Gastrocnemius medialis (tissue), 4 donors: ENCODE measurements around the gene KCTD16.

ENCODE experiments used
- CTCF ChIP-seq, 5 experiments: fragments of 450-650 bp in 3 of 5; fragments of 200-600 bp in 2 of 5; sonication (generic) in 2 of 5; IDR thresholded peaks in 4 of 5; conservative IDR thresholded peaks in 1 of 5; 1 replicate in 4 of 5; 2 replicates in 1 of 5; pipeline ENCODE4 v1.5.1; 2016 to 2019; ENCODE audit warnings: antibody characterized with exemption in 5 of 5, mild to moderate bottlenecking in 3 of 5, moderate library complexity in 3 of 5
- POLR2A ChIP-seq, 2 donors: fragments of 450-650 bp; IDR thresholded peaks; one replicate each; pipeline ENCODE4 v1.6.1; 2017; ENCODE audit warnings: antibody characterized with exemption in 2 of 2, mild to moderate bottlenecking in 2 of 2, moderate library complexity in 2 of 2

- TF ChIP-seq CTCF (IDR thresholded peaks at IDR 0.05 in 4 of 5, conservative IDR thresholded peaks at IDR 0.05 in 1 of 5) = no peak
- TF ChIP-seq POLR2A (IDR thresholded peaks at IDR 0.05) = no peak
Observed at GRCh38 chr5:144219869-144220268, 49.2 kb downstream of the KCTD16 start.
